Activated naive CD8-positive, alpha-beta T cell treated with anti-CD3 and anti-CD28 coated beads, Interleukin-2, amount 10 ng/mL, durations not matched to agents 7 days and 5 days (primary cell): Measurements from ENCODE around the gene CENPU. TPM values are rescaled to one million over a fixed set of nuclear protein-coding genes. Genes with fewer than 3 reads are reported as not detected.
A peak's percentile ranks its signal among the peaks of the same experiment; 100 is the strongest.

Source experiments
- ATAC-seq: fragments of 150-1000 bp; cut with Tn5 transposase; one replicate; pipeline ENCODE4 v1.10.0; 2021; ENCODE audit warnings: low read depth, moderate library complexity
- POLR2A ChIA-PET: fragments of 350-600 bp; sonication (Branson Sonifier 250); formaldehyde crosslinking; loops from one replicate; lab custom pipeline; 2021; ENCODE audit warnings: antibody characterized with exemption; lab: Charles Lee
- DNase-seq: peaks from one replicate; pipeline ENCODE4 v3.0.0; 2021
- H3K27ac Mint-ChIP-seq: one replicate; pipeline ENCODE4 v1.8.0; 2022; ENCODE audit warnings: mild to moderate bottlenecking, mixed read lengths
- H3K27me3 Mint-ChIP-seq: one replicate; pipeline ENCODE4 v1.8.0; 2022; ENCODE audit warnings: mild to moderate bottlenecking, moderate library complexity, mixed read lengths
- H3K36me3 Mint-ChIP-seq: one replicate; pipeline ENCODE4 v1.8.0; 2021; ENCODE audit warnings: mild to moderate bottlenecking, mixed read lengths
- H3K4me1 Mint-ChIP-seq: one replicate; pipeline ENCODE4 v1.8.0; 2021; ENCODE audit warnings: mixed read lengths
- H3K4me3 Mint-ChIP-seq: one replicate; pipeline ENCODE4 v1.8.0; 2022; ENCODE audit warnings: mild to moderate bottlenecking, moderate library complexity, mixed read lengths
- H3K9me3 Mint-ChIP-seq: one replicate; pipeline ENCODE4 v1.8.0; 2021; ENCODE audit warnings: mixed read lengths
- total RNA-seq, 2 experiments: library from RNA; stranded (reverse); gene quantifications; one replicate each; pipeline ENCODE4 v1.2.3, GENCODE V29; 2021

Gene CENPU
- total RNA-seq, 2 experiments from 2014 or later: 46.0 to 50.1 TPM

DNA sequence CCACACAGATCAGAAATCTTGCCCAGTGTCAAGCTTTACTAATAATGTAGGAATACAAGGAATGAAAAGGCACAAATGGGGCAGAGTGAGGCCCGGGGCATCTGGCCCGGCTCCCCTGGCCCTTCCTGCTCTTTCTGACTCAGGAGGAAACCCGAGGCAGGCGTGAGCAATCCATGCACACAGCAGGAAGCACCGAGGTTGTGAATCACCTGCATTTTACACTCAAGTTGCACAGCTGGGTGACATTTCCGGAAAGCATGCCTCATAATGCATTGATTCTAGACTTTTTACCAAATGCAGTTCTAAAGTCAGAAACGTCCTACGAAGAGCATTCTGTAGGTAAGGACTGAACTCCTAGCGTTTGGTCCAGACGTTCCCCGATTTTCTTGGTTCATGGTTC, 45.4 kb downstream of the CENPU start:
- POLR2A ChIA-PET: interaction anchor here (0.7 kb wide), 1 partner anchor 40 kb away, joined by 3 read pairs; no protein-coding TSS in a partner anchor
- ATAC-seq: no peak
- H3K36me3 Mint-ChIP-seq: peaks cover 24% of the 10 kb centered on the region
- no peak overlapping the region for H3K27ac Mint-ChIP-seq
- DNase-seq: no peak
- no peaks in the 10 kb centered on the region for H3K9me3 Mint-ChIP-seq
- no peaks in the 10 kb centered on the region for H3K27me3 Mint-ChIP-seq
- no peak overlapping the region for H3K4me3 Mint-ChIP-seq
- peaks cover 11% of the 10 kb centered on the region for H3K4me1 Mint-ChIP-seq

- Mint-ChIP-seq H3K27ac (no peak overlapping the region), H3K4me1 (peaks cover 11% of the 10 kb centered on the region), H3K27me3 (no peaks in the 10 kb centered on the region), H3K36me3 (peaks cover 24% of the 10 kb centered on the region), H3K4me3 (no peak overlapping the region), H3K9me3 (no peaks in the 10 kb centered on the region)
- DNase-seq (no peak), ATAC-seq (no peak)
- POLR2A ChIA-PET: interaction anchor here (0.7 kb wide), 1 partner anchor 41 kb away, joined by 3 read pairs; no protein-coding TSS in a partner anchor
Measured at GRCh38 chr4:184688005-184688404, 45.9 kb downstream of the CENPU start.

- peak overlapping the region; percentile 64 for H3K27ac Mint-ChIP-seq
- H3K9me3 Mint-ChIP-seq: no peaks in the 10 kb centered on the region
- ATAC-seq (no peak), DNase-seq (no peak)
- H3K4me1 Mint-ChIP-seq: peaks cover 11% of the 10 kb centered on the region
- no peaks in the 10 kb centered on the region for H3K27me3 Mint-ChIP-seq
- H3K36me3 Mint-ChIP-seq: peaks cover 16% of the 10 kb centered on the region
- H3K4me3 Mint-ChIP-seq: peak overlapping the region; percentile 33
- POLR2A ChIA-PET: interaction anchor here (0.6 kb wide), 1 partner anchor 36 kb away, joined by 4 read pairs; the partner anchor contains the start of gene CASP3
Measured at GRCh38 chr4:184684491-184685189, 49.3 kb downstream of the CENPU start.

DNA sequence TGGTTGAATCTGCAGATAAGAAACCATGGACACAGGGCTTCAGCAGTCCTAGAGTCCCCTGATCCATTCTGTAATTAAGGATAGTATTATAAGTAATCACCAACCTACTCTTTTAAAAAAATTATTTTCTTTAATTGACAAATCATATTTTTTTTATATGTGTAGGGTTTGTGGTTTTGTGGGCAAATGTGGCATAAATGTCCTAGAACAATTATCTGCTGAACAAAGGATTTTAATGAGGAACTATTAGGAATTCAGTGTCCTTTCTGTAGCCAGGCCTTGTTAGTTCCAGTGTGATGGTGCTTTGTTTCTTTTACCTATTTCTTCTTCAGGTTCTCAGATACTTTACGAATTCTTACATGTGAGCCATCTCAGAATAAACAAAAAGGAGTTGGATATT, 52.0 kb downstream of the CENPU start:
- Mint-ChIP-seq H3K9me3 (no peaks in the 10 kb centered on the region), H3K27me3 (no peaks in the 10 kb centered on the region), H3K27ac (no peak overlapping the region), H3K36me3 (peaks cover 11% of the 10 kb centered on the region), H3K4me1 (peaks cover 11% of the 10 kb centered on the region), H3K4me3 (no peak overlapping the region)
- DNase-seq: no peak
- POLR2A ChIA-PET: no interaction called here
- no peak for ATAC-seq

DNA sequence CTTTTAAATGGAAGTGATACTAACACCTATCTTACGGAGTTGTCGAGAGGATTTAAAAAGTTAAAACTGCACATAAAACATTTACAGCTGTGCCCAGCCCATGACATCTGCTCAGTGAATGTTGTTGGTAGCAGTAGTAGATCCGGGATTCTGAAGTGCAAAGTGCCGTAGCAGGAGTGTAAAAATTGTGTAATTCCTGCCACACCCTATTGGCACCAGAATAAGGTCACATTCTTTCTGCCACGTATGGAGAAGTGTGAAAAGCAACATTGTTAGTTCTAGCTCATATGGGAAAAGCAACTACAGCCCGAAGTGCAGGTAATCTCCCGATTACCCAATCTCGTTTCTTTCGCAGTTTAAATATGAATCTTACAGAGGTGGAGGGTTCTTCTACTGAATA, 53.2 kb downstream of the CENPU start:
- no peak overlapping the region for H3K4me3 Mint-ChIP-seq
- DNase-seq (no peak), ATAC-seq (no peak)
- POLR2A ChIA-PET: no interaction called here
- H3K9me3 Mint-ChIP-seq: no peaks in the 10 kb centered on the region
- H3K27me3 Mint-ChIP-seq: no peaks in the 10 kb centered on the region
- peaks cover 11% of the 10 kb centered on the region for H3K36me3 Mint-ChIP-seq
- peaks cover 11% of the 10 kb centered on the region for H3K4me1 Mint-ChIP-seq
- no peak overlapping the region for H3K27ac Mint-ChIP-seq

DNA sequence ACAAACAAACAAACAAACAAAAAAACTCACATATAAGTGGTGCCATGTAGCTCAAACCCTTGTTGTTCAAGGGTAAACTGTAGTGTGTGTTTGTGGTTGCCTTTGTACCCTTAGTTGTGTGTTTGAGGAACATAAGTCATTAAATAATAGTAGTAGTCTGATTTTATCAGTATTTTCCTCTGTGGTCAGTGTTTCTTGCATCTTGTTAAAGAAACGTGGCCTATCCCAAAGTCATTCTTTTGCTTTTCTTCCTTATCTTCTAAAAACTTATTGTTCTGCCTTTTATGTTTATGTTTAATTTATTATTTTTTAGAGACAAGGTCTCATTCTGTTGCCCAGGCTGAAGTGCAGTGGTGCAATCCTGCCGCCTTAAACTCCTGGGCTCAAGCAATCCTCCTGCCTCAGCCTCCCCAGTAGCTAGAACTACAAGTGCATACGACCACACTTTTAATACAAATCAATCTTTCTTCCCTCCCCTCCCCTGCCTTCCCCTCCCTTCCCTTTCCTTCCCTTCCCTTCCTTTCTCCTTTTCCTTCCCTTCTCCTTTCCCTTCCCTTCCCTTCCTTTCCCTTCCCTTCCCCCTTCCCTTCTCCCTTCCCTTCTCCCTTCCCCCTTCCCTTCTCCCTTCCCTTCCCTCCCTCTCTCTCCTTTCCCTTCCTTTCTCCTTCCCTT, 57.9 kb downstream of the CENPU start:
- Mint-ChIP-seq H3K4me1 (no peaks in the 10 kb centered on the region), H3K4me3 (no peak overlapping the region), H3K27me3 (no peaks in the 10 kb centered on the region), H3K36me3 (peaks cover 22% of the 10 kb centered on the region), H3K27ac (no peak overlapping the region), H3K9me3 (no peaks in the 10 kb centered on the region)
- POLR2A ChIA-PET: no interaction called here
- DNase-seq (no peak), ATAC-seq (no peak)

DNA sequence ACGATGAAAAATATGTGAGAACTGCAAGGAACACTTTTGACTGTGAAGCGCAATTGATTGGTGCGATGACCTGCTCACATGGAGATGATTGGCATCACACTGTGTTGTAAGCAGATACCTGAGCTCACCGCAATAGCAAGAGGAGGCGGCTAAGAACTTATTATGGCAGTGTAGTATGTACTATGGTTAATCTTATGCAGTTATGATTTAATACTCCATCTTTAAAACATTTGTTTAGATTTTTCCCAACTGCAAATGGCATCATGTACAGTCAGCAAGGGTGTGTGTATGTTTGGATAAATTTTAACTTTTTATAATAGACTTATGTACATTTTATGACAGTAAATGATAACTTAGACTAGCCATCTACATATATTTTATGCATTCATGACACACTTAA, 58.9 kb downstream of the CENPU start:
- no peak for ATAC-seq
- Mint-ChIP-seq H3K4me1 (peaks cover 2% of the 10 kb centered on the region), H3K27me3 (no peaks in the 10 kb centered on the region), H3K36me3 (peaks cover 19% of the 10 kb centered on the region), H3K4me3 (no peak overlapping the region), H3K9me3 (no peaks in the 10 kb centered on the region), H3K27ac (no peak overlapping the region)
- POLR2A ChIA-PET: no interaction called here
- DNase-seq: no peak

- Mint-ChIP-seq H3K27ac (no peak overlapping the region), H3K4me1 (peaks cover 11% of the 10 kb centered on the region), H3K36me3 (peaks cover 21% of the 10 kb centered on the region), H3K9me3 (no peaks in the 10 kb centered on the region), H3K4me3 (no peak overlapping the region), H3K27me3 (no peaks in the 10 kb centered on the region)
- ATAC-seq (no peak), DNase-seq (no peak)
- POLR2A ChIA-PET: no interaction called here
Measured at GRCh38 chr4:184674011-184674410, 59.9 kb downstream of the CENPU start.

DNA sequence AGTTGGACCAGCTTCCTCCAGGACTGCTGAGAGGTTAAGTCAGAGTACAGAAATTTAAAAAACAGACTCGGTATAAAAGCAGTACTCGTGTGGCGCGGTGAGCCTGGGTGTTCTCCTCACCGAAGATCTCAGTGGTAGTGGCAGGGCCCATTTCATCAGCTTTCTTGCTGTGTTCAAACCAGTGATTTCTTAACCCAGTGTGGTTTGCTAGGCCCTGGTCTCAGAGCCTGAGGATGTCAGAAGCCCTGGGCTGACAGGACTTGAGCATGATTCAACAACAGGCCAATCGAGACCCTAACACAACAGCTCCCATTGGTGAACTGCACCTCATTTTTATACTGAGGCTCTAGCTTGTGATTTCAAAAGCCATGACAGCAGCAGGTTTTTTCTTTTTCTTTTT, 61.2 kb downstream of the CENPU start:
- POLR2A ChIA-PET: no interaction called here
- no peak overlapping the region for H3K4me3 Mint-ChIP-seq
- H3K27ac Mint-ChIP-seq: no peak overlapping the region
- peaks cover 31% of the 10 kb centered on the region for H3K36me3 Mint-ChIP-seq
- H3K9me3 Mint-ChIP-seq: no peaks in the 10 kb centered on the region
- DNase-seq (no peak), ATAC-seq (no peak)
- no peaks in the 10 kb centered on the region for H3K27me3 Mint-ChIP-seq
- peaks cover 22% of the 10 kb centered on the region for H3K4me1 Mint-ChIP-seq

DNA sequence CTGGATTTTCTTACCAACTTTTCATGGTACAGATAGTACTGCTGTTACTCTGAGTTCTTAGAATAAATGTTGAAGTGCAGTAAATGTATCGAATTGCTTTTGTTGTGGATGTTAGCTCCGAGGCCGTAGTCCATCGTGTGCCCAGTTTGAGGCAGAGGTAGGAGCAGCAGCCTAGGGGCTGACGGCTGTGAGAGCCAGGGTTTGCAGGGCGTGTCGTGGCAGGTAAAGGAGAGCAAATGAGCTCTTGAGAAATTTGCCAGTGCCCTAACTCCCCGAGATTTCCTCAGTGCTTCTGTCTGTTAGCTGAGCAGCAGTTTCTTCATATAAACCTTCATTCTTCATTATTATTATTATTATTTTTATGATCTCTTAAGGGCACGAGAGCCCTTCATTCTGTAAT, 62.8 kb downstream of the CENPU start:
- no peak for DNase-seq

GRCh38 chr4:184669251-184669650, 64.6 kb downstream of the CENPU start:
- Mint-ChIP-seq H3K36me3 (peaks cover 45% of the 10 kb centered on the region), H3K4me3 (peak overlapping the region; percentile 31), H3K27ac (peak overlapping the region; percentile 78), H3K4me1 (peaks cover 31% of the 10 kb centered on the region), H3K27me3 (no peaks in the 10 kb centered on the region), H3K9me3 (no peaks in the 10 kb centered on the region)
- POLR2A ChIA-PET: interaction anchor here (1.3 to 2.1 kb wide), 2 partner anchors 65 to 132 kb away, joined by 3 to 11 read pairs; partner anchors contain the start of gene CENPU
- ATAC-seq (no peak), DNase-seq (no peak)

More for the DNA sequence above, 62.8 kb downstream of the CENPU start:
- peaks cover 41% of the 10 kb centered on the region for H3K36me3 Mint-ChIP-seq
- peaks cover 26% of the 10 kb centered on the region for H3K4me1 Mint-ChIP-seq
- no peak for ATAC-seq
- H3K27me3 Mint-ChIP-seq: no peaks in the 10 kb centered on the region
- POLR2A ChIA-PET: interaction anchor here (0.7 kb wide), 1 partner anchor 35 kb away, joined by 3 read pairs; no protein-coding TSS in a partner anchor
- no peaks in the 10 kb centered on the region for H3K9me3 Mint-ChIP-seq
- no peak overlapping the region for H3K4me3 Mint-ChIP-seq
- H3K27ac Mint-ChIP-seq: peak overlapping the region; percentile 42

- peak overlapping the region; percentile 31 for H3K4me3 Mint-ChIP-seq
- H3K27me3 Mint-ChIP-seq: no peaks in the 10 kb centered on the region
- no peak for DNase-seq
- H3K27ac Mint-ChIP-seq: peak overlapping the region; percentile 90
- peaks cover 31% of the 10 kb centered on the region for H3K4me1 Mint-ChIP-seq
- H3K9me3 Mint-ChIP-seq: no peaks in the 10 kb centered on the region
- peak; percentile 90 for ATAC-seq
- POLR2A ChIA-PET: interaction anchor here (0.9 to 2.1 kb wide), 5 partner anchors 19 to 439 kb away, joined by 3 to 11 read pairs (median 3); partner anchors contain the start of genes CASP3, CENPU and PRIMPOL
- H3K36me3 Mint-ChIP-seq: peaks cover 43% of the 10 kb centered on the region
Measured at GRCh38 chr4:184668511-184669114, 65.3 kb downstream of the CENPU start.

- Mint-ChIP-seq H3K27ac (peak overlapping the region; percentile 90), H3K4me1 (peaks cover 31% of the 10 kb centered on the region), H3K9me3 (no peaks in the 10 kb centered on the region), H3K36me3 (peaks cover 43% of the 10 kb centered on the region), H3K27me3 (no peaks in the 10 kb centered on the region), H3K4me3 (peak overlapping the region; percentile 8)
- DNase-seq (peak; percentile 38), ATAC-seq (peak; percentile 32)
- POLR2A ChIA-PET: interaction anchor here (0.9 to 2.1 kb wide), 5 partner anchors 18 to 438 kb away, joined by 3 to 11 read pairs (median 3); partner anchors contain the start of genes CASP3, CENPU and PRIMPOL
Measured at GRCh38 chr4:184668096-184668495, 65.8 kb downstream of the CENPU start.
